BJ (cell line): ENCODE measurements around the gene PCSK1. TPM values are rescaled to one million over a fixed set of nuclear protein-coding genes. Genes with fewer than 3 reads are reported as not detected.

Experiments used
- CTCF ChIA-PET: fragments of 350-600 bp; formaldehyde crosslinking; extraction: SDS; loops from one replicate; lab custom pipeline; 2021; ENCODE audit warnings: antibody characterized with exemption, inconsistent platforms; lab: Yijun Ruan, JAX
- POLR2A ChIA-PET: fragments of 300-600 bp; sonication (Branson Sonifier 250); formaldehyde crosslinking; extraction: SDS; loops from one replicate; lab custom pipeline; 2021; ENCODE audit warnings: antibody characterized with exemption; lab: Charles Lee
- DNase-seq: peaks from one replicate; pipeline ENCODE4 v3.0.0-alpha.2; 2011; ENCODE audit warnings: low read depth
- H3K27me3 ChIP-seq: 2 replicates; pipeline ENCODE4 v1.6.0; 2011; ENCODE audit warnings: low read length; ENCODE audit not compliant: control insufficient read depth, insufficient read depth
- H3K36me3 ChIP-seq: 2 replicates; pipeline ENCODE4 v1.5.1; 2011; ENCODE audit warnings: low read length; ENCODE audit not compliant: control insufficient read depth, insufficient read depth
- H3K4me3 ChIP-seq: 2 replicates; pipeline ENCODE4 v1.5.1; 2011; ENCODE audit warnings: low read depth, mild to moderate bottlenecking, control low read depth, low read length
- CTCF ChIP-seq: IDR thresholded peaks from 2 replicates; pipeline ENCODE4 v1.5.1; 2011; ENCODE audit warnings: low read depth, mild to moderate bottlenecking, control low read depth, inconsistent platforms, low read length, moderate library complexity; ENCODE audit not compliant: insufficient read depth
- polyA plus RNA-seq: library from polyadenylated mRNA; depleted of rRNA; stranded (reverse); fragments of >200 nt; gene quantifications from 2 replicates; pipeline ENCODE4 v1.2.3, GENCODE V29; 2011

Gene PCSK1
- polyA plus RNA-seq, 1 experiment = 0.11 TPM

GRCh38 chr5:96459313-96460121, 26.5 kb upstream of the PCSK1 start:
- H3K27me3 ChIP-seq = peaks cover 5% of the 10 kb centered on the region; the same call in 1 of the 2 replicates
- TF ChIP-seq CTCF = no peak
- H3K4me3 ChIP-seq = no peak overlapping the region
- no peaks in the 10 kb centered on the region for H3K36me3 ChIP-seq
- DNase-seq = no peak
- ChIA-PET POLR2A (no interaction called here), CTCF (no interaction called here)

DNA sequence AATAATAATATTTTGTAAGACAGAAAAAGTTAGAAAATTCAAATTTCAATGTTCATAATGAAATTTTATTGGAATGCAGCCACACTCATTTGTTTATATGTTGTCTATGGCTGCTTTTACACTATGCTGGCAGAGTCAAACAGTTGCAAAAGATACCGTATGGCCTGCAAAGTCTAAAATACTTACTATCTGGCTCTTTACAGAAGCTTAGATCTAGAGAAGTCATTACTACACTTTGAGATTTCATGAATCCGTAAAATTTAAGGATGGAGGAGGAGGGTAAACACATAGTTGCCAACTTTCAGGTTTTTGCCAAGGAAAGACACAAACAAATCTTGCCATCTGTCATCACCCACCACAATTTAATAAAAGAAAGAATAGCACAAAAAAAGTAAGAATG, 25.1 kb upstream of the PCSK1 start:
- no peak for DNase-seq
- ChIA-PET POLR2A (no interaction called here), CTCF (interaction anchor here (1.4 kb wide), 1 partner anchor 15 kb away, joined by 3 read pairs; no protein-coding TSS in a partner anchor)
- Histone ChIP-seq H3K36me3 (no peaks in the 10 kb centered on the region), H3K27me3 (peaks cover 4% of the 10 kb centered on the region; the same call in 1 of the 2 replicates), H3K4me3 (no peak overlapping the region)
- no peak for TF ChIP-seq CTCF

GRCh38 chr5:96455789-96456188, 22.7 kb upstream of the PCSK1 start:
- peaks cover 3% of the 10 kb centered on the region; the same call in 1 of the 2 replicates for H3K27me3 ChIP-seq
- ChIA-PET POLR2A (no interaction called here), CTCF (interaction anchor here (0.8 to 1.7 kb wide), 3 partner anchors 12 to 137 kb away, joined by 3 to 4 read pairs (median 3); no protein-coding TSS in a partner anchor)
- TF ChIP-seq CTCF = no peak
- no peaks in the 10 kb centered on the region for H3K36me3 ChIP-seq
- DNase-seq = no peak
- no peak overlapping the region for H3K4me3 ChIP-seq

DNA sequence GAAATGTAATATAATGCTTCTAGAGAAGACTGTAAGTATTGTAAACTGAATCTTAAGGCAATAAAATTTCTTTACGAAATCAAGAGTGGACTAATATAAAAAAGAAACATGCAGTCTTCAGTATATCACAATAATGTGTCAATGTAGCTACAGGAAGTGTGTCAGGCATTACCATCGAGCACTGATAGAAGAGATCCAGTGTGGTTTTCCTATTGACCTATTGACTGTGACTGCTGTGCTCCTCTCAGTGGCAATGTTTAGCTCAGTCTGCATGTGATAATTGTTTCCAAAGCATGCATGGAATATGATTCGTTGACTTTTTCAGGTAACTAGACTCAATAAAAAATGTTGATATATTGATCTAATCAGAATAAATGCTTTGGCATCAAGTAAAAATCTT, 20.3 kb upstream of the PCSK1 start:
- no peak for DNase-seq
- CTCF ChIA-PET = interaction anchor here (1.5 kb wide), 1 partner anchor 19 kb away, joined by 6 read pairs; no protein-coding TSS in a partner anchor
- Histone ChIP-seq H3K36me3 (no peaks in the 10 kb centered on the region), H3K27me3 (no peaks in the 10 kb centered on the region), H3K4me3 (no peak overlapping the region)
- no peak for TF ChIP-seq CTCF
- POLR2A ChIA-PET = no interaction called here

GRCh38 chr5:96447949-96448348, 14.9 kb upstream of the PCSK1 start:
- no peak for DNase-seq
- ChIA-PET CTCF (interaction anchor here (0.9 kb wide), 2 partner anchors 14 to 23 kb away, joined by 3 read pairs; no protein-coding TSS in a partner anchor), POLR2A (no interaction called here)
- Histone ChIP-seq H3K4me3 (no peak overlapping the region), H3K27me3 (peaks cover 6% of the 10 kb centered on the region), H3K36me3 (no peaks in the 10 kb centered on the region)
- TF ChIP-seq CTCF = no peak
